ENCODE measurements around the gene BEND6.
A peak's percentile ranks its signal among the peaks of the same experiment; 100 is the strongest.

Gene BEND6

DNA sequence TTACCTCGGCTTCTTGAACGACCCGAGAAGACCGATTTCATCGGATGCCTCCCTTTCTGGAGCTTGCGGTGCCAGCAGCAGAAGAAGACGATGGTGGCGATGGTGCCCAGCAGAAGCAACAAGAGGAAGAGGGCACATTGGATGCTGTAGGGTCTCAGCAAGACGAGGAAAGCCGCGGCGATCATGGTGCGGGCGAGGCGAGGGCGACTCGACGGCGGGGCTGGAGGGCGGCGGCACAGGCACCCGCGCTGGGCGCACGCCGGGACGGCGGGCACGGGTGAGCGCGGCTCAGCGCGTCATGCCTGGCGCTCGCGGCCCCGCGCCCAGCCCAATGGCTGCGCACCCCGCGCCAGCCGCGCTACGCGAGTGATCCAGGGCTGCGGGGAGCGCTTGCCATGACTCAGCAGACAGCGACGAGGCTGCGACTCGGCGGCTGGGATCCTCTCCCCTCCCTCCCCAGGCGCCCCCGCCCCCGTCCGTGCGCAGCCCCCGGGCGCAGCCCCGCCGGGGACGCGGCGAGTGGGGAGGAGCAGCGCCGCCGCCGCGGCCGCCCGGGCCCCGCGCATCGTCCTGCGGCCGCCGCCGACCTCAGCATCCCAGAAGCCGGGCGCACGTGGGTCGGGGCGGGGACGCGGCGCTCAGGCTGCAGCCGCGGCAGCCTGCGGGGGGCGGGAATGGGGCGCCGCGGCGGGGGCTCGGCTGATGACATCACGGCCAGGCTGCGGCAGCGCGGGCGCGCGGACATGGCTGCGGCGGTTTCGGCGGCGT lies at the start of gene BEND6:
Gene BEND6 (plus strand): TSS at position 705 of the 768 bp plus-strand sequence. CDS start 26,704 bp downstream, outside the sequence.
- no peaks in the 10 kb centered on the region for H3K36me3 ChIP-seq (ENCODE audit: insufficient read depth, low read depth, low read length)
- H3K27ac ChIP-seq (ENCODE audit: low read length), result no peak within 1 kb of the TSS
- peaks cover 39% of the 10 kb centered on the region for H3K27me3 ChIP-seq (ENCODE audit: insufficient read depth, low read length)
- peak within 1 kb of the TSS; percentile 90 for H3K4me3 ChIP-seq (ENCODE audit: low read length)
- H3K9ac ChIP-seq (ENCODE audit: low read depth, low read length), result peak within 1 kb of the TSS; percentile 87
- no peaks in the 10 kb centered on the region for H3K9me3 ChIP-seq (ENCODE audit: insufficient read depth, low read depth, low read length)
- H3K4me1 ChIP-seq (ENCODE audit: insufficient read depth, low read length), result peaks cover 11% of the 10 kb centered on the region

- Histone ChIP-seq H3K9me3 (ENCODE audit: insufficient read depth, low read depth, low read length) (no peaks in the 10 kb centered on the region), H3K27me3 (ENCODE audit: insufficient read depth, low read length) (no peaks in the 10 kb centered on the region), H3K27ac (ENCODE audit: low read length) (no peak overlapping the region), H3K36me3 (ENCODE audit: insufficient read depth, low read depth, low read length) (no peaks in the 10 kb centered on the region), H3K4me1 (ENCODE audit: insufficient read depth, low read length) (no peaks in the 10 kb centered on the region), H3K9ac (ENCODE audit: low read depth, low read length) (no peak overlapping the region), H3K4me3 (ENCODE audit: low read length) (no peak overlapping the region)
Measured at GRCh38 chr6:56905378-56905777, 49.5 kb upstream of the BEND6 start.

DNA sequence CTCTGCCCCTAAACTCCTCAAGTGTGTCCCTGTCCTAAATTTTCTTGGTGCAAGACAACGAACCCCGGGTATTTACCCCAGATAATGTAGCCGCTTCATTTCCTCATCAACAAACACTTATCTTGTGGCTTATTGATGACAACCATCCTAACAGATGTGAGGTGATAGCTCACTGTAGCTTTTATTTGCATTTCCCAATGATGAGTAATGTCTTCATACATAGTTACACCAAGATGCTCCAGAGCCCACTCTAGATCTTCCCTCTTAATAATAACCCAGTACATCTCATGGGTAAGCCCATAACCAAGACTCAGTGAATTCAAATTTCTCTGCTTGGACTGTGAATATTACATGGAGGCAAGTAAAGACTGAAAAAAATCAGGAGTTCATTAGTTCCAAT lies 48.2 kb upstream of the BEND6 start:
- H3K4me1 ChIP-seq (ENCODE audit: insufficient read depth, low read length), result peaks cover 12% of the 10 kb centered on the region
- H3K27me3 ChIP-seq (ENCODE audit: insufficient read depth, low read length), result no peaks in the 10 kb centered on the region
- no peak overlapping the region for H3K27ac ChIP-seq (ENCODE audit: low read length)
- H3K9ac ChIP-seq (ENCODE audit: low read depth, low read length), result no peak overlapping the region
- H3K4me3 ChIP-seq (ENCODE audit: low read length), result no peak overlapping the region
- H3K9me3 ChIP-seq (ENCODE audit: insufficient read depth, low read depth, low read length), result no peaks in the 10 kb centered on the region
- no peaks in the 10 kb centered on the region for H3K36me3 ChIP-seq (ENCODE audit: insufficient read depth, low read depth, low read length)

- Histone ChIP-seq H3K27ac (ENCODE audit: low read length) (no peak overlapping the region), H3K4me1 (ENCODE audit: insufficient read depth, low read length) (peaks cover 21% of the 10 kb centered on the region), H3K9ac (ENCODE audit: low read depth, low read length) (no peak overlapping the region), H3K36me3 (ENCODE audit: insufficient read depth, low read depth, low read length) (no peaks in the 10 kb centered on the region), H3K9me3 (ENCODE audit: insufficient read depth, low read depth, low read length) (no peaks in the 10 kb centered on the region), H3K4me3 (ENCODE audit: low read length) (no peak overlapping the region), H3K27me3 (ENCODE audit: insufficient read depth, low read length) (no peaks in the 10 kb centered on the region)
Measured at GRCh38 chr6:56909115-56909907, 45.6 kb upstream of the BEND6 start.

DNA sequence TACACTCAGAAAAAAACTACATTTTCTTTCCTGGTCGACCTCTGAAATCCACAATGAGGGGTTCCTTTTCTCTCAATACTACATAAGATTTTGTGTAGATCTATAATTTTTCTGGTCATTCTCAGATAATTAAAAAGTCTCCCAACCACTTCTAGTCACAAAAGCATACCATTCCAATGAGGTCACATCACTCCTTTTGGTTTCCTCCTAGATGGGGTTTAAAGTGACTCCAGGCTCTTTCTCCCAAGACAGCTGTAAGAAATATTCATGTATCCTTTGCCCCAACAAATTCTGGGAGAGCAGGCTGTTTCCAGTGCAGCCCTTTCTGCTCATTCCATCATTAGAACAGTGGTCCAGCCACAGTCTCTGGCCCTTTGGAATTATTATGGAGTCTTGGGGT lies 43.1 kb upstream of the BEND6 start:
- Histone ChIP-seq H3K36me3 (ENCODE audit: insufficient read depth, low read depth, low read length) (no peaks in the 10 kb centered on the region), H3K27me3 (ENCODE audit: insufficient read depth, low read length) (no peaks in the 10 kb centered on the region), H3K9me3 (ENCODE audit: insufficient read depth, low read depth, low read length) (no peaks in the 10 kb centered on the region), H3K4me3 (ENCODE audit: low read length) (no peak overlapping the region), H3K9ac (ENCODE audit: low read depth, low read length) (peak overlapping the region; percentile 23; the same call in 1 of the 2 replicates), H3K4me1 (ENCODE audit: insufficient read depth, low read length) (peaks cover 21% of the 10 kb centered on the region), H3K27ac (ENCODE audit: low read length) (no peak overlapping the region)

DNA sequence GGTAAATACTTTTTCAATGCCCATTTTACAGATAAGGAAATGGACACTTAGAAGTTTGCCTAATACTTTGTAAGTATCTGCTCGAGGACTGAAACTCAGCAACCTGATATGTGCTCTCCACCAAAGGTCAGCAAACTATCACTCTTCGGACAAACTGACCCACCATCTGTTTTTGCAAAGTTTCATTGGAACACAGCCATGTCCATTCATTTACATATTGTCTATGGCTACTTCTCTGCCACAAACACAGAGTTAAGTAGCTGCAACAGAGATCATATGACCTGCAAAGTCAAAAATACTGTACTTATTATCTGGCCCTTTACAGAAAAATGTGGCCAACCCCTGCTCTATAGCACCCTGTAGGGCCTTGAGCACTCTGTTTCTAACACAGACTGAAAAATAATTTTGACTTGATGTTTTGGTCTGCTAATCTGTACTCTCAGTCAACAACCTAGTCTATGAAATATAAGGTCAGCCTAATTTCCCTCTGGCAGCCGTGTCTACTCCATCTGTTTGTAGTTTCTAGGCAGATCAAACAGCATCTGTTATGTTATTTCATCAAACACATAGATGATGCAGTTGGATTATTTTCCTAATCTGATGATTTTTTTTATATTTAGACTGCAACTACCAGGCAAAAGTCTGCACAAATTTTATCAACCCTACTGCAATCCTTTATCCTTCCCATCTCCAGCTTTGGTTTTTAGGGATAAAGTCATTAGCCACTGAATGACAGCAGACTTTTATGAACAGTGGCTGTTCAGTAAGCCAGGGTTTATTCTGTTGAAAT lies 41.4 kb upstream of the BEND6 start:
- H3K27ac ChIP-seq (ENCODE audit: low read length), result no peak overlapping the region
- no peaks in the 10 kb centered on the region for H3K27me3 ChIP-seq (ENCODE audit: insufficient read depth, low read length)
- no peaks in the 10 kb centered on the region for H3K36me3 ChIP-seq (ENCODE audit: insufficient read depth, low read depth, low read length)
- no peak overlapping the region for H3K4me3 ChIP-seq (ENCODE audit: low read length)
- H3K9me3 ChIP-seq (ENCODE audit: insufficient read depth, low read depth, low read length), result no peaks in the 10 kb centered on the region
- peaks cover 24% of the 10 kb centered on the region for H3K4me1 ChIP-seq (ENCODE audit: insufficient read depth, low read length)
- no peak overlapping the region for H3K9ac ChIP-seq (ENCODE audit: low read depth, low read length)

- Histone ChIP-seq H3K27ac (ENCODE audit: low read length) (no peak overlapping the region), H3K27me3 (ENCODE audit: insufficient read depth, low read length) (no peaks in the 10 kb centered on the region), H3K9ac (ENCODE audit: low read depth, low read length) (no peak overlapping the region), H3K9me3 (ENCODE audit: insufficient read depth, low read depth, low read length) (no peaks in the 10 kb centered on the region), H3K36me3 (ENCODE audit: insufficient read depth, low read depth, low read length) (no peaks in the 10 kb centered on the region), H3K4me3 (ENCODE audit: low read length) (no peak overlapping the region), H3K4me1 (ENCODE audit: insufficient read depth, low read length) (peaks cover 24% of the 10 kb centered on the region)
Measured at GRCh38 chr6:56914798-56915658, 39.9 kb upstream of the BEND6 start.

DNA sequence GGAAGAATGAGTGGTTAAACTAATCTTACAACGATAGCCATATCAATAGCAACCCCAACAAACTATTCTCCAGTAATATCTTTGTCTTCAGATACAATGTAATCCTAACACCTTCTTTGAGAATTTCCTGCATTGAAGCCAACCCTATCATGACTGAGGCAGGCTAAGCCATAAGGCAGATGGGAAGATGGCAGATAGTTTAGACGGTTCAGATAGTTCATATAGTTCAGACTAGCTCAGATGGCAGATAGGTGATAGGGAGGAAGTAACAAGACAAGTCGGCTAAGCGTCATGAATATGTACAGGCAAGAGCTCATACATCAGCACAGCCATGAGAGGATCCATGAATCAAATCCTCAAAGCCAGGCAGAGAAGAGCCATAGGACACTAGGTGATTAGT lies 39.1 kb upstream of the BEND6 start:
- Histone ChIP-seq H3K36me3 (ENCODE audit: insufficient read depth, low read depth, low read length) (no peaks in the 10 kb centered on the region), H3K4me1 (ENCODE audit: insufficient read depth, low read length) (peaks cover 21% of the 10 kb centered on the region), H3K27ac (ENCODE audit: low read length) (no peak overlapping the region)

DNA sequence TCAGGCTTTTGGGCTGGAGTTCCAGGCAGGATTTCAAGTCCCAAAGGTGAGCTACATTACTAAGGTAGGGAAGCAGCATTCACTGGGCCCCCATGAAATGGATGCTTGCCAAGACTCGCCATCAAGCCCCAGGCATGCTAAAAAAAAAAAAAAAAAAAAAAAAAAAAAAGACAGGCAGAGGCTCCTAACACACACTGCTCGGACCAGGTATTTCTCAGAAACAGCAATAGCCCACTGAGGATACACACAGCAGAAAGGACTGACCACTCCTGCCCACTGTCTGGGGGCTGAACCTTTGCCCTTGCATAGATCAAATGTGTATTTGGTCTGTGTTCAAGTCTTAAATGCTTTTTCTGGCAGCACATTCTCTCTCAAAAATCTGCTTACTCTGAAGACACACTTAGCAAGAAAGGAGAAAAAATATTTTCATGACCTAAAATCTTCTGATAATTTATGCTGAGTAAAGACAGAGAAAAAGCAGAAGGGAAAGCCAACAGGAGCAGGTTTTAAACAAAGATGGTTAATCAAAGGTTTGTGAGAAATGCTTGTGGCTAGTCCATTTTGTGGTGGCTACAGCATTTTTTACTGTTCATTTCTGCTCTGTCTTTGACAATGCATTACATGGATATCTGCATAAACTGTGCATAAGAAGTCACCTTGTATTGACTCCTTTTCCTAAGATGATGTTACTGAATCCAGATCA lies 37.9 kb upstream of the BEND6 start:
- H3K36me3 ChIP-seq (ENCODE audit: insufficient read depth, low read depth, low read length), result no peaks in the 10 kb centered on the region
- no peaks in the 10 kb centered on the region for H3K9me3 ChIP-seq (ENCODE audit: insufficient read depth, low read depth, low read length)
- H3K27ac ChIP-seq (ENCODE audit: low read length), result no peak overlapping the region
- H3K27me3 ChIP-seq (ENCODE audit: insufficient read depth, low read length), result no peaks in the 10 kb centered on the region
- H3K4me3 ChIP-seq (ENCODE audit: low read length), result no peak overlapping the region
- H3K9ac ChIP-seq (ENCODE audit: low read depth, low read length), result no peak overlapping the region
- peaks cover 9% of the 10 kb centered on the region for H3K4me1 ChIP-seq (ENCODE audit: insufficient read depth, low read length)

More for the DNA sequence above, 39.1 kb upstream of the BEND6 start:
- Histone ChIP-seq H3K9me3 (ENCODE audit: insufficient read depth, low read depth, low read length) (no peaks in the 10 kb centered on the region), H3K9ac (ENCODE audit: low read depth, low read length) (no peak overlapping the region), H3K4me3 (ENCODE audit: low read length) (no peak overlapping the region), H3K27me3 (ENCODE audit: insufficient read depth, low read length) (no peaks in the 10 kb centered on the region)

- H3K9me3 ChIP-seq (ENCODE audit: insufficient read depth, low read depth, low read length), result no peaks in the 10 kb centered on the region
- H3K27me3 ChIP-seq (ENCODE audit: insufficient read depth, low read length), result no peaks in the 10 kb centered on the region
- H3K36me3 ChIP-seq (ENCODE audit: insufficient read depth, low read depth, low read length), result no peaks in the 10 kb centered on the region
- no peak overlapping the region for H3K27ac ChIP-seq (ENCODE audit: low read length)
- no peaks in the 10 kb centered on the region; the same call in 1 of the 2 replicates for H3K4me1 ChIP-seq (ENCODE audit: insufficient read depth, low read length)
- H3K9ac ChIP-seq (ENCODE audit: low read depth, low read length), result no peak overlapping the region
- H3K4me3 ChIP-seq (ENCODE audit: low read length), result no peak overlapping the region
Measured at GRCh38 chr6:56922645-56923044, 32.3 kb upstream of the BEND6 start.
